Measurements from ENCODE around the gene FBXW9.

The FBXW9 gene

DNA sequence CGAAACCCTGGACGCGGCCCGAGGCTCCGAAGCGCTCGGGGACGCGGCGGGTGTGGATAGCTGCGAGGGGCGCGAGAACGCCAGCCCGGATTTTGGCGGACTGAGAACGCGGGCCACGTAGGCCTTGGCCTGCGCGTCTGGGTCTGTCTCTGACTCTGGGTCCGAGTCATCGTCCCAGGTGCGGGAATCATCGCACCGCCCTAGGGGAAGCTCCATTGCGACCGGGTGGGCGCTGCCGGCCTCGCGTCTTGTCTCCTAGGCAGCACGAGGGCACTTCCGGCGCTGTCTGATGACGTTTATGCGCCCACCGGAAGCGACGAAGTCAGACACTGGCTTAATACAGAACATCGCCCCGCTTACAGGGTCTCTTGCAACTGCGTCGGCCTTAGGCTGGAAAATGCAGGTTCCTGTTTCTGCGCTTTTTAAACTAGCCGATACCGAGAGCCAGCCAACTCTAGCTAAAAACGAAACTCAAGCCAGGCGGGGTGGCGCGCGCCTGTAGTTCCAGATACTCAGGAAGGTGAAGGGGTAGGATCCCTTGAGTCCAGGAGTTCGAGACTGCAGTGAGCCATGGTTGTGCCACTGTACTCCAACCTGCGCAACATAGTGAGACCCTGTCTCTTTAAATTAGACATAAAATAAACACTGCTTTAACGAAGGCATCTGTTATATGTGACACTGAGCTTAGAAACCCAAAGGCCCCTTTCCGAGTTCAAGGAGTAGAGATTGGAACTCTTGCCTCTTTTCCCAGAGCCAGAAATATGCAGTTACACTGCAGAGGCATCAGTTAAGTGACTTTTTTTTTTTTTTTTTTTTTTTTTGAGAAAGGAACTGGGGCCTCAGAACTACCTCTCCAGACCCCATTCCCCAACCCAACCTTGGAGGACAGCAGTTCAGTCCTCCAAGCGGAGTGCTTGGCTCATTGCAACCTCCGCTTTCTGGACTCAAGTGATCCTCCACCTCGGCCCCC is at the start of gene FBXW9:
Gene FBXW9 (minus strand): TSS at position 266 of the 970 bp plus-strand sequence. CDS start 50 bp downstream, at position 216.
- H3K4me3 ChIP-seq (ENCODE audit: low read depth, low read length) = peak within 1 kb of the TSS; percentile 93
- peak; percentile 97 for DNase-seq (ENCODE audit: low read depth)
- TF ChIP-seq, protein P1, sequence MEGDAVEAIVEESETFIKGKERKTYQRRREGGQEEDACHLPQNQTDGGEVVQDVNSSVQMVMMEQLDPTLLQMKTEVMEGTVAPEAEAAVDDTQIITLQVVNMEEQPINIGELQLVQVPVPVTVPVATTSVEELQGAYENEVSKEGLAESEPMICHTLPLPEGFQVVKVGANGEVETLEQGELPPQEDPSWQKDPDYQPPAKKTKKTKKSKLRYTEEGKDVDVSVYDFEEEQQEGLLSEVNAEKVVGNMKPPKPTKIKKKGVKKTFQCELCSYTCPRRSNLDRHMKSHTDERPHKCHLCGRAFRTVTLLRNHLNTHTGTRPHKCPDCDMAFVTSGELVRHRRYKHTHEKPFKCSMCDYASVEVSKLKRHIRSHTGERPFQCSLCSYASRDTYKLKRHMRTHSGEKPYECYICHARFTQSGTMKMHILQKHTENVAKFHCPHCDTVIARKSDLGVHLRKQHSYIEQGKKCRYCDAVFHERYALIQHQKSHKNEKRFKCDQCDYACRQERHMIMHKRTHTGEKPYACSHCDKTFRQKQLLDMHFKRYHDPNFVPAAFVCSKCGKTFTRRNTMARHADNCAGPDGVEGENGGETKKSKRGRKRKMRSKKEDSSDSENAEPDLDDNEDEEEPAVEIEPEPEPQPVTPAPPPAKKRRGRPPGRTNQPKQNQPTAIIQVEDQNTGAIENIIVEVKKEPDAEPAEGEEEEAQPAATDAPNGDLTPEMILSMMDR (conservative IDR thresholded peaks at IDR 0.05; ENCODE audit: low read depth, low read length) = no peak

DNA sequence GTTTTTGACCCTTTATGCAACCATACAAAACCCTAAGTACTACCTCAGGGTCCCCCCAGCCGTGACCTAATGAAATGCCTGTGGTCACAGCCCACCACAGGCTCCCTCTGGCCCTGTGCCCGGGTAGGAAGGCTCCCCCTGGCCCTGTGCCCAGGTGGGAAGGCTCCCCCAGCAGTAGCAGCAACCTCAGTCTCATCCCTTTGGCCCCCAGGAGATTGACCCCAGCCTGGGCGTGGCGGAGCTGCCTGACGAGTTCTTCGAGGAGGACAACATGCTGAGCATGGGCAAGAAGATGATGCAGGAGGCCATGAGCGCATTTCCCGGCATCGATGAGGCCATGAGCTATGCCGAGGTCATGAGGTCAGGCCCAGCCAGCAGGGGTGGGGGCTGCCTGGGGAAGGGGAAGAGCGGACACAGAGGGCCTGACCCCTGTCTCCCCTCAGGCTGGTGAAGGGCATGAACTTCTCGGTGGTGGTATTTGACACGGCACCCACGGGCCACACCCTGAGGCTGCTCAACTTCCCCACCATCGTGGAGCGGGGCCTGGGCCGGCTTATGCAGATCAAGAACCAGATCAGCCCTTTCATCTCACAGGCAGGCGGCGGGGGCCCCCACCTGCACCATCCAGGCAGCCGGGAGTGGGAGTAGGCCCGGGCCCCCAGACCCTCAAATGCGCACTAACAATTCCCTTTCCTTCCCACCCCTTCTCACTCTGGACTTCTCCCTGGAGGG is 48.9 kb upstream of the FBXW9 start:
- peak; percentile 98 for DNase-seq (ENCODE audit: low read depth)
- H3K4me3 ChIP-seq (ENCODE audit: low read depth, low read length) = no peak overlapping the region
- TF ChIP-seq, protein P1 (conservative IDR thresholded peaks at IDR 0.05; ENCODE audit: low read depth, low read length) = no peak

DNA sequence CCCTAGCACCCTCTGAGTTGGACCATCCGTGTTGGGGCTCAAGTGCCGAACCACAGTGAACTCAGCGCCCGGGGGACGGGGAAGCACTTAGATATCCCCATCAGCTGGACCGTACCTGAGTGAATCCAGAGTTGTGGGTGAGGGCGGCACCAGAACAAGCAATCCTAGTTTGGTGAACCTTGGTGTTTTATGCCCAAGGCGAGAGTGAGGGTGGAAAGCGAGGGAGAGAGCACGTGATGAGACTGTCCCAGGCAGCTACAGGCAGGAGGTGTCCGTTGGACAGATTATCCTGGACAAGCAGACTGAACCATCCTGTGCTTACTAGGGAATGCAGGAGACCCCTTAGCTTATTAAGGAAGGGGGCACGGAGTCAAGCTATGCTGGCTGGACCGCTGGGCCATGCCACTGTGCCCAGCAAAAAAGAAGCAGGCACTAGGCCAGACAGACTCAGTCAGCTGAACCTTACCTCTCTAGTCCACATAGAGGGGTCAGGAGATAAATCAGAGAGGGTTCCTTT is 41.5 kb upstream of the FBXW9 start:
- TF ChIP-seq, protein P1 (conservative IDR thresholded peaks at IDR 0.05; ENCODE audit: low read depth, low read length) = no peak
- DNase-seq (ENCODE audit: low read depth) = no peak
- H3K4me3 ChIP-seq (ENCODE audit: low read depth, low read length) = peak overlapping the region; percentile 98

DNA sequence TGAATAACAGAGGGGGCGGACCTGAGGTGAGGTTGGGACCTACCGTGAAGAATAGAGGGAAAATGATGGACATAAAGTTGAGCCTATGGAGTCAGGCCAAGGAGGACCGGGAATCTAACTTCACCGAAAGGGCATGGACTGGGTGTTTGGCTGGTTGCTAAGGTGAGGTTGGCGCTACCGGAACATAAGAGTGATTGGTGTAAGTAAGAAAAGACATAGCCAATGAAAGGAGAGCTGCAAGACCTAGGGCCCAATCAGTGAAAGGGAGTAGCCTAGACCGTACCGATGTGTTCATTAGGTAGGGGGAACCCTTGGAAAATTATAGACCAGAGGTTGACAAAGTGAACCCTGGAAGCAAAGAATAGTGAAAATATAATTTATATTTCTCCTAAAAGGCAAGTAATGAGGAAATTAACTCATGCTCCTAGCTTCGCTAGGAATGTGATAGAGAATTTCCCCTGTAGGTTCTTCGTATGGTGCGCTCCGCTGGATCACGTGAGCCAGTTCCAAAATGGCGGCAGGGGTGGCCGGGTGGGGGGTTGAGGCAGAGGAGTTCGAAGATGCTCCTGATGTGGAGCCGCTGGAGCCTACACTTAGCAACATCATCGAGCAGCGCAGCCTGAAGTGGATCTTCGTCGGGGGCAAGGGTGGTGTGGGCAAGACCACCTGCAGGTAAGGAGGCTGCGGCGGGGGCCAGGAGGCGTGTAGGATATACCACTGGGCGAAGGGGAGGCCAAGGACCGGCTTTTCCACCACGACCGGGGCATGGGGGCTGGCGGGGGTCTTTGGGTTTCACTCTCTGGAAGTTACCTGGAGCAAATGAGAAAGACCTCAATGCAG is 40.8 kb upstream of the FBXW9 start, which contains the start of gene GET3:
Gene GET3 (plus strand): TSS at position 503 of the 840 bp plus-strand sequence. CDS start 9 bp downstream, at position 512.
- TF ChIP-seq, protein P1 (conservative IDR thresholded peaks at IDR 0.05; ENCODE audit: low read depth, low read length) = no peak
- H3K4me3 ChIP-seq (ENCODE audit: low read depth, low read length) = peak within 1 kb of the TSS; percentile 98
- peak; percentile 100 for DNase-seq (ENCODE audit: low read depth)

DNA sequence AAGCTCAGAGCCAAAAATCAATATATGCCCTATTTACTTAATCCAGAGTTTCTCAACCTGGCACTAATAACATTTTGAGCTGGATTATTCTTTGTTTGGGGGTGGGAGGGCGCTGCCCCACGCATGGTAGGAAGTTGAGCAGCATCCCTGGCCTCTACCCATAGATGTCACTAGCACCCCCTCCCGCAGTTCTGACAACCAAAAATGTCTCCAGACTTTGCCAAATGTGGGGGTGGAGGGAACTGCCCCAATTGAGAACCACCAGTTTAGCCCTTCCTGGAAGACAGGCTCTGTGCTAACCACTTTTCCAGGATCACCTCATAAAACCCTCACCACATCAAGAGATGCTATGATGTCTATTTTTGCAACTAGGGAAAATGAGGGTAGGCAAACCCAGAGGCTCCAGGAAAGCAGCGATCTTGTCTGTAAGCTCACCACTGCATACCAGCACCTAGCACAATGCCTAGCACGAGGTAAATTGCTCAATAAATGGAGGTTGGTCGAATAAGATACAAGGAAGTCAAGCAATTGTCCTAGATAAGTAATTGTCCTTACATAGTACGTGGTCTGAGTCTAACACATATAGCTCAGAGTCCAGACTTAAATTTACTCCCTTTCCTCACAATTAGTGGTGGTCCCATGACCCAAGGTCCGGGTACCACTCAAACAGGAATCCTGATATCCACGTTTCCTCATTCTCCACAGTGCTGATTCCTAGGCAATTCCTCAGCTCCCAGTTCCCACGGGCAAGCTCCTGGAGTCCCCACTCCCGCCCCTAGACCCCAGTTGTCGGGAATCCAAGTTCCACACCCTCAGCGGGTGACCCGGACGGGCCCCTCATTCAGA is 37.2 kb upstream of the FBXW9 start:
- peak; percentile 64 for DNase-seq (ENCODE audit: low read depth)
- H3K4me3 ChIP-seq (ENCODE audit: low read depth, low read length) = peak overlapping the region; percentile 91
- TF ChIP-seq, protein P1 (conservative IDR thresholded peaks at IDR 0.05; ENCODE audit: low read depth, low read length) = peak; percentile 53
